Activated naive CD8-positive, alpha-beta T cell treated with anti-CD3 and anti-CD28 coated beads for 36 hours (primary cell): ENCODE measurements around the gene LRIF1. TPM values are rescaled to one million over a fixed set of nuclear protein-coding genes. Genes with fewer than 3 reads are reported as not detected.

Source experiments
- DNase-seq: peaks from one replicate; pipeline ENCODE4 v3.0.0; 2021
- H3K27ac Mint-ChIP-seq: one replicate; pipeline ENCODE4 v1.8.0; 2022; ENCODE audit warnings: mild to moderate bottlenecking, moderate library complexity, mixed read lengths
- H3K27me3 Mint-ChIP-seq: one replicate; pipeline ENCODE4 v1.8.0; 2022; ENCODE audit warnings: mild to moderate bottlenecking, mixed read lengths
- H3K36me3 Mint-ChIP-seq: one replicate; pipeline ENCODE4 v1.8.0; 2021; ENCODE audit warnings: mild to moderate bottlenecking, mixed read lengths
- H3K4me1 Mint-ChIP-seq: one replicate; pipeline ENCODE4 v1.8.0; 2021; ENCODE audit warnings: mixed read lengths
- H3K4me3 Mint-ChIP-seq: one replicate; pipeline ENCODE4 v1.8.0; 2022; ENCODE audit warnings: mild to moderate bottlenecking, moderate library complexity, mixed read lengths
- H3K9me3 Mint-ChIP-seq: one replicate; pipeline ENCODE4 v1.8.0; 2022; ENCODE audit warnings: mixed read lengths
- total RNA-seq, 2 experiments: library from RNA; stranded (reverse); gene quantifications; one replicate each; pipeline ENCODE4 v1.2.3, GENCODE V29; 2021

Gene LRIF1
- total RNA-seq, 2 experiments from 2014 or later = 14.6 TPM

- no peak for DNase-seq
- peaks cover 9% of the 10 kb centered on the region for H3K9me3 Mint-ChIP-seq
- H3K27ac Mint-ChIP-seq = no peak overlapping the region
- peaks cover 3% of the 10 kb centered on the region for H3K4me1 Mint-ChIP-seq
- H3K27me3 Mint-ChIP-seq = no peaks in the 10 kb centered on the region
- H3K36me3 Mint-ChIP-seq = peaks cover 14% of the 10 kb centered on the region
- no peak overlapping the region for H3K4me3 Mint-ChIP-seq
Observed at GRCh38 chr1:110921953-110922352, 41.8 kb downstream of the LRIF1 start.

DNA sequence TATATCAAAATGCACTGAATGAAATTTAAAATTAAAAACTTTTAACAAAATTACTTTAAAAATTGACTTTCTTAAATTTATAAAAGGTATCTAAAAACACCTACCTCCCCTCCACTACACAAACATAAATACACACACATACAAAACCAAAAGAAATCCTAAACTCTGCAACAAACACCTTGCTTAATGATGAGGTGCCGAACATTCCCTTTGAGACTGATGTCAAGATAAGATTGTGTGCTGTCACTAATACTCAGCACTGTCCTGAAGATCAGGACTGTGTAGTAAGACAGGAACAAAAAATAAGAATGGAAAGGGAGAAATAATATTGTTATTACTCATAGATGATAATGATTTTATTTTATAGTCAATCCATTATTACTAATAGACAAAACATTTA, 45.7 kb downstream of the LRIF1 start:
- H3K27ac Mint-ChIP-seq = no peak overlapping the region
- no peaks in the 10 kb centered on the region for H3K27me3 Mint-ChIP-seq
- H3K36me3 Mint-ChIP-seq = peaks cover 6% of the 10 kb centered on the region
- no peak overlapping the region for H3K4me3 Mint-ChIP-seq
- DNase-seq = no peak
- H3K9me3 Mint-ChIP-seq = peaks cover 13% of the 10 kb centered on the region
- peaks cover 8% of the 10 kb centered on the region for H3K4me1 Mint-ChIP-seq

DNA sequence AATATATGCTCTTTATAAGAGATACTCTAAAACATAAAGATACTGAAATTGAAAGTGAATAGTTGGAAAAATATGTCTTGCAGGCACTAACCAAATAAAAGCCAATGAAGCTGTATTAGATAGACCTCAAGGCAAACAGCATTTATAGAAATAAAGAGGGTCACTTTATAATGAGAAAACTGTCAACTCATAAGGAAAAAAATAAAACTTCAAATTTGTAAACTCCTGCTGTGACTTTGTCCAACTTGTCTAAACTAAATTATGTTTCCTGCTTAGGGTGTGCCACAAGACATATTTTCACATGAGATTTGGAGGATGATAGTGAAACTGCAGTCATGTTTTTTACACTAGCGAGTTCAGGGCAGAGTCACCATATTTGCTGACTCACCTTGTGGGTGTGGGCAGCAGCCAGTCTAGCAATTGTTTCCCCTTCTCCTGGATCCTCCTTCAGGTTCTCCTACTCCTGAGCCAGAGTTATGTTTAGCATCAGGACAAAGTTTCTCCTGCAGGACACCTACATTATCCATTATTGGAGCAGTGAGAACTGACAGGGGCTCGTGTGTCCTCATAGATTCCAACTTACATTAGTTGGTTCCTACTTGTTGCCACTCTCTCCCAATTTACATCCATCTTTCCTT, 46.9 kb downstream of the LRIF1 start:
- peak overlapping the region; percentile 65 for H3K27ac Mint-ChIP-seq

GRCh38 chr1:110916274-110916668, 47.5 kb downstream of the LRIF1 start:
- peaks cover 8% of the 10 kb centered on the region for H3K4me1 Mint-ChIP-seq
- no peaks in the 10 kb centered on the region for H3K36me3 Mint-ChIP-seq
- H3K27me3 Mint-ChIP-seq = no peaks in the 10 kb centered on the region
- H3K9me3 Mint-ChIP-seq = peaks cover 12% of the 10 kb centered on the region
- H3K4me3 Mint-ChIP-seq = peak overlapping the region; percentile 54
- H3K27ac Mint-ChIP-seq = peak overlapping the region; percentile 65
- DNase-seq = no peak

More for the DNA sequence above, 46.9 kb downstream of the LRIF1 start:
- peaks cover 2% of the 10 kb centered on the region for H3K36me3 Mint-ChIP-seq
- peaks cover 8% of the 10 kb centered on the region for H3K4me1 Mint-ChIP-seq
- H3K27me3 Mint-ChIP-seq = no peaks in the 10 kb centered on the region
- peak; percentile 26 for DNase-seq
- peak overlapping the region; percentile 54 for H3K4me3 Mint-ChIP-seq
- H3K9me3 Mint-ChIP-seq = peaks cover 11% of the 10 kb centered on the region

DNA sequence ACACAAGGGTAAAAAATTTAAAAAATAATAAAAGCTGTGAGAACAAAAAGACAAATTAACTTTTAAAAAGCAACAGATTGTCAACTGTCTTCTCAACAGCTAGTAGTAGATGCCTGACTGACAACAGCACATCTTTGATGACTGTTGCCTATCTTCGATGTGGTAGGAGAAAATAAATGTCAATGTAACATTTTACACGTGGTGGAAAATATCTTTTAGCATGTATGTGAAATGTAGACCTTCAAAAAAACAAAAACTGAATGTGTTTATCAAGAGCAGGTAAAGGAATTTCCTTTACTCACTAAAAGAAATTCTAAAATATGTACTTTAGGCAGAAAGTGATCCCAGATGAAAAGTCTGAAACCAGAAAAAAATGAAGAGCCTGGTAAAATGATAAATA, 47.9 kb downstream of the LRIF1 start:
- Mint-ChIP-seq H3K36me3 (no peaks in the 10 kb centered on the region), H3K27ac (no peak overlapping the region), H3K9me3 (peaks cover 16% of the 10 kb centered on the region), H3K27me3 (no peaks in the 10 kb centered on the region), H3K4me3 (no peak overlapping the region), H3K4me1 (peaks cover 8% of the 10 kb centered on the region)
- DNase-seq = no peak

- H3K4me3 Mint-ChIP-seq = no peak overlapping the region
- peaks cover 8% of the 10 kb centered on the region for H3K4me1 Mint-ChIP-seq
- DNase-seq = no peak
Observed at GRCh38 chr1:110914676-110915075, 49.0 kb downstream of the LRIF1 start.

DNA sequence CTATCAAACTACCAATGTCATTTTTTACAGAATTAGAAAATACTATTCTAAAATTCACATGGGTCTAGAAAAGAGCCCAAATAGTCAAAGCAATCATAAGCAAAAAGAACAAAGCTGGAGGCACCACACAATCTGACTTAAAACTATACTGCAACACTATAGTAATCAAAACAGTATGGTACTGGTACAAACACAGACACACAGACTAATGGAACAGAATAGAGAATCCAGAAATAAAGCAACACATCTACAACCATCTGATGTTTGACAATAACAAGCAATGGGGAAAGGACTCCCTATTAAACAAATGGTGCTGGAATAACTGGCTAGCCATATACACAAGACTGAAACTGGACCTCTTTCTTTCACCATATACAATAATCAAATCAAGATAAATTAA, 50.9 kb downstream of the LRIF1 start:
- H3K36me3 Mint-ChIP-seq = peaks cover 3% of the 10 kb centered on the region
- DNase-seq = no peak
- H3K4me1 Mint-ChIP-seq = peaks cover 10% of the 10 kb centered on the region
- no peak overlapping the region for H3K27ac Mint-ChIP-seq
- no peak overlapping the region for H3K4me3 Mint-ChIP-seq
- no peaks in the 10 kb centered on the region for H3K27me3 Mint-ChIP-seq
- peaks cover 40% of the 10 kb centered on the region for H3K9me3 Mint-ChIP-seq

More at GRCh38 chr1:110914676-110915075, 49.0 kb downstream of the LRIF1 start:
- Mint-ChIP-seq H3K27me3 (no peaks in the 10 kb centered on the region), H3K27ac (no peak overlapping the region), H3K36me3 (no peaks in the 10 kb centered on the region), H3K9me3 (peaks cover 25% of the 10 kb centered on the region)

GRCh38 chr1:110903853-110904500, 59.7 kb downstream of the LRIF1 start:
- H3K27ac Mint-ChIP-seq = peak overlapping the region; percentile 54

DNA sequence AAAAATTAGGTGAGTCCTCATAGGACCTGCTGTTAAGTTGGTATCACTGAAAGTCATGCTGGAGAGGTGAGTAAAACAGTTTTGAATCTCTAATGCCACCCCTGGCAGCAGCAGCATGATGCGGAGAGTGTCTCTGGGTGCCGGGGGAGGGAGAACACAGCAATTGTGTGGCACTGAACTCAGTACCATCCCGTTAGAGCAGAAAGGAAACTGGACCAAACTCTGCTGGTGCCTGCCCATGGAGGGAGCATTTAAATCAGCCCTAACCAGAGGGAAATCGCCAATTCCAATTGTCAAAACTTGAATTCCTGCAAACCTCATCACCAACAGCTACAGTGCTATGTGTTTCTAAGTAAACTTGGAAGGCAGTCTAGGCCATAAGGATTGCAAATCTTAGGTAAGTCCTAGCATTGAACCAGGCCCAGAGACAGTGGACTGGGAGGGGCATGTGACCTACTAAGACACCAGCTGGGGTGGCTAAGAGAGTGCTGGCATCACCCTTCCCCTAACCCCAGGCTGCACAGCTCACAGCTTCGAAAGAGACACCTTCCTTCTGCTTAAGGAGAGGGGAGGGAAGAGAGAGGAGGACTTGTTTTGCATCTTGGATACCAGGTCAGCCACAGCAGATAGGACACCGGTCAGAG, 60.8 kb downstream of the LRIF1 start:
- H3K27me3 Mint-ChIP-seq = no peaks in the 10 kb centered on the region
- H3K36me3 Mint-ChIP-seq = peaks cover 67% of the 10 kb centered on the region
- H3K4me3 Mint-ChIP-seq = no peak overlapping the region
- peak overlapping the region; percentile 44 for H3K27ac Mint-ChIP-seq
- H3K9me3 Mint-ChIP-seq = peaks cover 26% of the 10 kb centered on the region
- peaks cover 18% of the 10 kb centered on the region for H3K4me1 Mint-ChIP-seq
- no peak for DNase-seq

More at GRCh38 chr1:110903853-110904500, 59.7 kb downstream of the LRIF1 start:
- Mint-ChIP-seq H3K4me3 (no peak overlapping the region), H3K27me3 (no peaks in the 10 kb centered on the region), H3K9me3 (peaks cover 35% of the 10 kb centered on the region), H3K4me1 (peaks cover 12% of the 10 kb centered on the region), H3K36me3 (peaks cover 57% of the 10 kb centered on the region)
- no peak for DNase-seq

DNA sequence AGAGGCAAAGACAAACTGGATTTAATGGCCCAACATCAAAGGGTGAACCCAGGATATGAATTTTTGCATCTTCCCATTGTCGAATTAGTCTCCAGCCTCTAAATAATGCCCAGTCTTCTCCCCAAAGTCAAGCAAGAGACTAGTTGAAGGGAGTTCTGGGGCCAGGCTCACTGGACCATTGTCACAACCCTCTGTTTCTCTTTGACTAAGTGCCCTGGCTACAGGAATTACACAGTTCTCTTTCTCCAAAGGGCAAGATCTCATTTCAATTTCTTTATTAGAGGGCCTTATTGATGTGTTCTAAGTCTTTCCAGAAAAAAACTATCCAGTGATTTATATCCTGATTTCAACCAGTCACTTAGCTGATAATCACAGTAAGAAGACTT, 64.3 kb downstream of the LRIF1 start:
- Mint-ChIP-seq H3K9me3 (peaks cover 20% of the 10 kb centered on the region), H3K4me1 (peaks cover 49% of the 10 kb centered on the region), H3K36me3 (peaks cover 92% of the 10 kb centered on the region), H3K4me3 (no peak overlapping the region), H3K27ac (peak overlapping the region; percentile 85), H3K27me3 (no peaks in the 10 kb centered on the region)
- DNase-seq = no peak

GRCh38 chr1:110898734-110899457, 64.8 kb downstream of the LRIF1 start:
- no peak for DNase-seq
- H3K27ac Mint-ChIP-seq = peak overlapping the region; percentile 85
- no peak overlapping the region for H3K4me3 Mint-ChIP-seq
- no peaks in the 10 kb centered on the region for H3K27me3 Mint-ChIP-seq
- peaks cover 54% of the 10 kb centered on the region for H3K4me1 Mint-ChIP-seq
- H3K9me3 Mint-ChIP-seq = peaks cover 14% of the 10 kb centered on the region
- peaks cover 92% of the 10 kb centered on the region for H3K36me3 Mint-ChIP-seq

DNA sequence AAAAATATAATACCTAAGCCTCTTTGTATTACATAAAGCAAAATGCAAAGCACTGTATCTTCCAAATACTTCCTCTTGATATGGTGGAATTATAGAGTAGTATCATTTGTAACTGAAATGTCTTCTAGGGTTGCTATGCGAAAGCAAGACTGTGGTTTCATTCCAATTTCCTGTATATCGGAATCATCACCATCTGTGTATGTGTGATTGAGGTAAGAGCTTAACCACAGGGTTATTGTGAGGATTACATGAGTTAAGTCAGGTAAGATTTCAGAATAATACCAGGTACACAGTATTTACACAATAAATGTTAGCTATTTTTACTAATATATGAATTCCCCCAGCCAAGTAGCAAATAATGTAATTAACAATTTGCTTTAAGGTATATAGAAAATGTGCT, 66.0 kb downstream of the LRIF1 start:
- peaks cover 11% of the 10 kb centered on the region for H3K9me3 Mint-ChIP-seq
- no peak overlapping the region for H3K4me3 Mint-ChIP-seq
- peak overlapping the region; percentile 85 for H3K27ac Mint-ChIP-seq

More for the DNA sequence above, 66.0 kb downstream of the LRIF1 start:
- Mint-ChIP-seq H3K36me3 (peaks cover 93% of the 10 kb centered on the region), H3K4me1 (peaks cover 66% of the 10 kb centered on the region), H3K27me3 (no peaks in the 10 kb centered on the region)
- no peak for DNase-seq
